ENCODE measurements around the gene ZNF398.

- TF ChIP-seq CTCF (IDR thresholded peaks at IDR 0.05; ENCODE audit: low read length) (no peak), EZH2 (IDR thresholded peaks at IDR 0.05; ENCODE audit: borderline replicate concordance, low read length) (no peak)
Observed at GRCh38 chr7:149153346-149153745, 6.1 kb downstream of the ZNF398 start.
